Esophagus squamous epithelium (tissue), 5 donors: ENCODE results near the gene FAM78B. TPM values are rescaled to one million over a fixed set of nuclear protein-coding genes. Genes with fewer than 3 reads are reported as not detected.

Source experiments
- DNase-seq: peaks from one replicate; lab custom pipeline; 2025; lab: John Stamatoyannopoulos, UW
- H3K27ac ChIP-seq, 4 donors: fragments of 200-600 bp; sonication (generic); one replicate each; pipeline ENCODE4 v1.5.1; 2016 to 2019; ENCODE audit warnings: mild to moderate bottlenecking in 1 of 4
- H3K27me3 ChIP-seq, 4 donors: fragments of 200-600 bp; sonication (generic); 1 replicate in 3 of 4; 2 replicates in 1 of 4; pipeline versions ENCODE4 v1.5.1 to v1.6.0; 2017 to 2021; ENCODE audit warnings: antibody characterized with exemption in 1 of 4
- H3K36me3 ChIP-seq, 3 donors: fragments of 200-600 bp; sonication (generic); one replicate each; pipeline ENCODE4 v1.5.1; 2016 to 2019
- H3K4me1 ChIP-seq, 3 donors: fragments of 200-600 bp; sonication (generic); one replicate each; pipeline ENCODE4 v1.5.1; 2017 to 2019
- H3K4me3 ChIP-seq, 4 donors: fragments of 200-600 bp; sonication (generic); 1 replicate in 3 of 4; 2 replicates in 1 of 4; pipeline ENCODE4 v1.5.1; 2016 to 2019; ENCODE audit warnings: mild to moderate bottlenecking in 2 of 4, moderate library complexity in 1 of 4
- H3K9me3 ChIP-seq, 3 donors: fragments of 200-600 bp; sonication (generic); one replicate each; pipeline ENCODE4 v1.5.1; 2016 to 2019
- POLR2A ChIP-seq, 4 donors: fragments of 450-650 bp; IDR thresholded peaks; one replicate each; pipeline ENCODE4 v1.6.1; 2017; ENCODE audit warnings: antibody characterized with exemption in 4 of 4, mild to moderate bottlenecking in 4 of 4, moderate library complexity in 3 of 4
- WGBS, 2 donors: methylation state at CpG; one replicate each; pipeline ENCODE4 v1.1.5; 2018; 5-methylcytosine and 5-hydroxymethylcytosine counted together
- intact Hi-C: fragments of 100-400 bp; cut with DNase I; formaldehyde crosslinking; loops from one replicate; pipeline ENCODE4 v1.15.0; 2022
- total RNA-seq, 4 donors: library from RNA; depleted of rRNA; stranded (reverse); fragments of >200 nt; gene quantifications; one replicate each; pipeline ENCODE4 v1.1.0, GENCODE V29; 2016
- TF ChIP-seq, protein P1 (sequence below), 6 experiments: fragments of 450-650 bp in 4 of 6; fragments of 200-600 bp in 2 of 6; sonication (generic) in 2 of 6; IDR thresholded peaks; one replicate each; pipeline ENCODE4 v1.5.1; 2016 to 2019; ENCODE audit warnings: antibody characterized with exemption in 6 of 6, mild to moderate bottlenecking in 4 of 6, moderate library complexity in 4 of 6
- donor health status: DM: yes; HTN: yes; CAD: no.

Gene FAM78B
- total RNA-seq, 4 donors from 2014 or later: 0.26 to 1.7 (median 0.64) TPM

DNA sequence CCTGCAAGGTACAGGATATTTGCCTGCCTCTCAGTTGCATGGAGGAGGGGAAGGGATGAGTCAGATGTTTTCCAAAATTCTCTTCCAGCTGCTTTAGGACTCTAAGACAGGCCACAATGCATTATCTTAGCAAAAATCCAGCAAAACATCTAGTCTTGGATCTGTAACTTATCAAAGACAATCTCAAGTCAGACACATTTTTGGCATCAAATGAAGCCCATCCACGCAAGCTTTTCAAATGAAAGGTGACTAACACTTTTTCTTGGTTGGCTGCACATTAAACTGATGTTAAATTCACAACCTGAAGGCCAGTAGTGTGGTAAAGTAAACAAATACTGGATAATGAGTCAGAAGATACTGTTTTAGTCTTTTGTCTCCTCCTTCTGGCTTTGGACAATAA, 21.3 kb downstream of the FAM78B start:
- no peak for DNase-seq
- Histone ChIP-seq H3K4me3 (no peak overlapping the region), H3K27me3 (no peaks in the 10 kb centered on the region), H3K27ac (no peak overlapping the region), H3K36me3 (no peaks in the 10 kb centered on the region), H3K9me3 (no peaks in the 10 kb centered on the region), H3K4me1 (peaks cover 0 to 14% (median 0%) of the 10 kb centered on the region in 3 donors)
- WGBS, 2 donors: 14% methylated on average over 1 of the region's 1 CpG
- intact Hi-C loops: no loop called here
- TF ChIP-seq POLR2A (IDR thresholded peaks at IDR 0.05): no peak
- TF ChIP-seq, protein P1, sequence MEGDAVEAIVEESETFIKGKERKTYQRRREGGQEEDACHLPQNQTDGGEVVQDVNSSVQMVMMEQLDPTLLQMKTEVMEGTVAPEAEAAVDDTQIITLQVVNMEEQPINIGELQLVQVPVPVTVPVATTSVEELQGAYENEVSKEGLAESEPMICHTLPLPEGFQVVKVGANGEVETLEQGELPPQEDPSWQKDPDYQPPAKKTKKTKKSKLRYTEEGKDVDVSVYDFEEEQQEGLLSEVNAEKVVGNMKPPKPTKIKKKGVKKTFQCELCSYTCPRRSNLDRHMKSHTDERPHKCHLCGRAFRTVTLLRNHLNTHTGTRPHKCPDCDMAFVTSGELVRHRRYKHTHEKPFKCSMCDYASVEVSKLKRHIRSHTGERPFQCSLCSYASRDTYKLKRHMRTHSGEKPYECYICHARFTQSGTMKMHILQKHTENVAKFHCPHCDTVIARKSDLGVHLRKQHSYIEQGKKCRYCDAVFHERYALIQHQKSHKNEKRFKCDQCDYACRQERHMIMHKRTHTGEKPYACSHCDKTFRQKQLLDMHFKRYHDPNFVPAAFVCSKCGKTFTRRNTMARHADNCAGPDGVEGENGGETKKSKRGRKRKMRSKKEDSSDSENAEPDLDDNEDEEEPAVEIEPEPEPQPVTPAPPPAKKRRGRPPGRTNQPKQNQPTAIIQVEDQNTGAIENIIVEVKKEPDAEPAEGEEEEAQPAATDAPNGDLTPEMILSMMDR (IDR thresholded peaks at IDR 0.05): no peak

DNA sequence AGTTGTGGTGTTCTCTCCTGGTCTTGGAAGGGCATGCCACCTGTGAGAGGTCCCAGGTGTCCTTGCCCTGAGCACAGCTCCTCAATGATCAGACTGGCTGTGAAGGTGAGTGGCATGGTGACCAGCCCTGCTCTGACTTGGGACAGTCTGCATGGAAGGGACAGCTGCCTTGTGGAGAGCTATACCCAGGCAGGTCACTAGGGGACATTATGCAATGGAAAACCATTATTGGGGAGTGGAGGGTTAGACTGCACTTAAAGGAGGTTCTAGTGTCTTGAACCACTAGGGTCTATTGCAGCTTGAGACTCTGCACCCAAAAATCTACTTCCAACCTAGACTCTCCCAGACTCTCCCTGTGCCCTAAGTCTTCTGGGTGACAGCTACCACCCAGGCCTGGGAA, 24.8 kb downstream of the FAM78B start:
- Histone ChIP-seq H3K27ac (no peak overlapping the region), H3K9me3 (no peaks in the 10 kb centered on the region), H3K4me3 (no peak overlapping the region), H3K27me3 (no peaks in the 10 kb centered on the region), H3K36me3 (no peaks in the 10 kb centered on the region), H3K4me1 (peaks cover 0 to 14% (median 0%) of the 10 kb centered on the region in 3 donors)
- TF ChIP-seq, protein P1 (IDR thresholded peaks at IDR 0.05): no peak
- DNase-seq: no peak
- intact Hi-C loops: no loop called here

DNA sequence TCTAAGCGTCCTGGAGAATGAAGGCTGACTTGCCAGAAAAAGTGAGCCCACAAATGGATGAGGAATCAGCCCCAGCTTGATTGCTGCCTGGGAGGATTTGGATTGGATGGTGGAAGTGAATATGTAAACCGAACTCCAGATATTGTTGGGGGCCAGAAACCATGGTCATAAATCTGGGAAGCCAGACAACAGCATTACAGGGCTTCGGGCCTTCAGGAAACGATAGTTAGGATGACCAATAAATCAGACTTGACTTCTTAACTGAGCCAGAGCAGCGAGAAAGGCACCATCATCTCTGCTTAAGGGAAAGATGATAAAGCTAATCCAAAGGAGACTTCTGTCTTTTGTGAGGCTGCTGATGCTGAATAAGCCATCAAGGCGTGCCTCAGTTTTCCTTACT, 26.6 kb downstream of the FAM78B start:
- intact Hi-C loops: no loop called here
- Histone ChIP-seq H3K27ac (no peak overlapping the region), H3K27me3 (no peaks in the 10 kb centered on the region), H3K4me3 (no peak overlapping the region), H3K9me3 (no peaks in the 10 kb centered on the region), H3K36me3 (no peaks in the 10 kb centered on the region), H3K4me1 (peaks cover 0 to 5% (median 0%) of the 10 kb centered on the region in 3 donors)
- TF ChIP-seq POLR2A (IDR thresholded peaks at IDR 0.05): no peak
- TF ChIP-seq, protein P1 (IDR thresholded peaks at IDR 0.05): no peak
- 76 to 82% methylated on average over 6 of the region's 6 CpGs for WGBS, 2 donors
- no peak for DNase-seq

- 58 to 75% methylated on average over 4 of the region's 4 CpGs for WGBS, 2 donors
- no peak for DNase-seq
- Histone ChIP-seq H3K4me3 (no peak overlapping the region), H3K9me3 (no peaks in the 10 kb centered on the region), H3K4me1 (peaks cover 0 to under 1% (median 0%) of the 10 kb centered on the region in 3 donors), H3K27ac (no peak overlapping the region), H3K27me3 (no peaks in the 10 kb centered on the region), H3K36me3 (no peaks in the 10 kb centered on the region)
- TF ChIP-seq, protein P1 (IDR thresholded peaks at IDR 0.05): no peak
- no peak for TF ChIP-seq POLR2A (IDR thresholded peaks at IDR 0.05)
- intact Hi-C loops: no loop called here
These were observed 27.1 kb downstream of the FAM78B start for GRCh38 chr1:166139735-166140134.

DNA sequence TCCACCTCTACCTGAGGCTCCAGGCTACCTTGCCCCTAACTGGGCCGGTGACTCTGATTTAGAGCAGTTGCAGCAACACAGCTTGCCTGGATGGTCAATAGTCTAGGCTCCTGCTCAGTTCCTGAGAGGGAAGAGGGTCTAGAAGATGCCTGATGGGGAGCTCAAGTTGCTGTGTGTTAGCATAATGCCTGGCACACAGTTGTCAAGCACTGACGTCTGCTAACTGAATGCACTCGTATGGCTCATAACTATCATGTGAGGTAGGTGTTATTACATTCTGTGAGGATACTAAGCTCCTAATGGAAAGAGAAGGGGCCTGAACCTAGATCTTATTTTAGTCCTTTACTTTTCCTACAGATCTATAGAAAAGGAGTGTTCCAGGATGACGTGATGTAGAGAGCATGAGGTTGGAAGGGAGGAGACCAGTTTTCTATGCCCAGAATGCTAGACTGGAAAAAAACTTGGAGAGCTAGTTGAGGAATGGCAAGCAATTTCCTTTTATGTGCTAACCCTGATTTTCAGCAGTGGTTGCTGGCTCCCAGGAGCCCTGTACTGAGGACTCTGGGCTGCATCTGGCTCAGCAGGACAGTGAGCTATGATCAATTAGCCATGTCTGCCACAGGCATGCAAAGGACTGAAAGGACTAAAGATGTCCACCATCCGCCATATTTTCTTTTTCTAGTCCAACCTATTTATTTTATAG, 30.0 kb downstream of the FAM78B start:
- DNase-seq: no peak

More for the DNA sequence above, 30.0 kb downstream of the FAM78B start:
- TF ChIP-seq, protein P1 (IDR thresholded peaks at IDR 0.05): no peak
- no peak for TF ChIP-seq POLR2A (IDR thresholded peaks at IDR 0.05)
- no peaks in the 10 kb centered on the region for H3K9me3 ChIP-seq
- no peak overlapping the region for H3K4me3 ChIP-seq
- H3K4me1 ChIP-seq: no peaks in the 10 kb centered on the region
- H3K27ac ChIP-seq: no peak overlapping the region
- intact Hi-C loops: no loop called here
- H3K36me3 ChIP-seq: no peaks in the 10 kb centered on the region
- no peaks in the 10 kb centered on the region for H3K27me3 ChIP-seq
- 70 to 77% methylated on average over 5 of the region's 5 CpGs for WGBS, 2 donors
